Prostate gland (tissue), 2 donors: Measurements from ENCODE around the gene ITGA6.
"Not testable (repeated sequence)": the region's sequence is repeated elsewhere in the genome, so short reads cannot be mapped to it uniquely, and the experiment has no call there.

ENCODE experiments used
- POLR2A ChIP-seq: fragments of 450-650 bp; IDR thresholded peaks from one replicate; pipeline ENCODE4 v1.6.1; 2016; ENCODE audit warnings: antibody characterized with exemption, mild to moderate bottlenecking
- POLR2AphosphoS5 ChIP-seq: sonication (generic); formaldehyde crosslinking; IDR thresholded peaks from one replicate; pipeline ENCODE4 v1.6.1; 2017; ENCODE audit warnings: antibody characterized with exemption
- TF ChIP-seq, protein P1 (sequence below), 4 experiments: fragments of 200-600 bp in 2 of 4; fragments of 450-650 bp in 2 of 4; sonication (generic) in 2 of 4; IDR thresholded peaks; 1 replicate in 3 of 4; 2 replicates in 1 of 4; pipeline ENCODE4 v1.5.1; 2016 to 2019; ENCODE audit warnings: antibody characterized with exemption in 4 of 4, mild to moderate bottlenecking in 2 of 4, moderate library complexity in 2 of 4

DNA sequence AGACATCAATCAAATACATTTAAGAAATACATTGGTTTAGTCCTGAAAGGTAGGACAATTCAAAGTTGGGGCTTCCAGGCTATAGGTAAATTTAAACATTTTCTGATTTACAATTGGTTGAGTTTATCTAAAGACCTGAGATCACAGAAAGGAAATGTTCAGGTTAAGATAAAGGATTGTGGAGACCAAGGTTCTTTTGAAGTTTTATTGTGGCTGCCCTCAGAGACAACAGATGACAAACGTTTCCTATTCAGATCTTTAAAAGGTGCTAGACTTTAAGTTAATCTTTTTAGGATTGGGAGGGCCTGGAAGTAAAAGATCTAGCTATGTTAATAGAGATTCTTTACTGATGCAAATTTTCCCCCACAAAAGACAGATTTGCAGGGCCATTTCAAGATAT, 122.4 kb downstream of the ITGA6 start:
- TF ChIP-seq, protein P1, sequence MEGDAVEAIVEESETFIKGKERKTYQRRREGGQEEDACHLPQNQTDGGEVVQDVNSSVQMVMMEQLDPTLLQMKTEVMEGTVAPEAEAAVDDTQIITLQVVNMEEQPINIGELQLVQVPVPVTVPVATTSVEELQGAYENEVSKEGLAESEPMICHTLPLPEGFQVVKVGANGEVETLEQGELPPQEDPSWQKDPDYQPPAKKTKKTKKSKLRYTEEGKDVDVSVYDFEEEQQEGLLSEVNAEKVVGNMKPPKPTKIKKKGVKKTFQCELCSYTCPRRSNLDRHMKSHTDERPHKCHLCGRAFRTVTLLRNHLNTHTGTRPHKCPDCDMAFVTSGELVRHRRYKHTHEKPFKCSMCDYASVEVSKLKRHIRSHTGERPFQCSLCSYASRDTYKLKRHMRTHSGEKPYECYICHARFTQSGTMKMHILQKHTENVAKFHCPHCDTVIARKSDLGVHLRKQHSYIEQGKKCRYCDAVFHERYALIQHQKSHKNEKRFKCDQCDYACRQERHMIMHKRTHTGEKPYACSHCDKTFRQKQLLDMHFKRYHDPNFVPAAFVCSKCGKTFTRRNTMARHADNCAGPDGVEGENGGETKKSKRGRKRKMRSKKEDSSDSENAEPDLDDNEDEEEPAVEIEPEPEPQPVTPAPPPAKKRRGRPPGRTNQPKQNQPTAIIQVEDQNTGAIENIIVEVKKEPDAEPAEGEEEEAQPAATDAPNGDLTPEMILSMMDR (IDR thresholded peaks at IDR 0.05): not testable (repeated sequence)
- not testable (repeated sequence) for TF ChIP-seq POLR2A, POLR2AphosphoS5
